ENCODE measurements around the gene VAMP5. TPM values are rescaled to one million over a fixed set of nuclear protein-coding genes. Genes with fewer than 3 reads are reported as not detected.

The VAMP5 gene
- total and polyA plus RNA-seq, 9 of the 15 experiments (the other 6 are each of a cell fraction or from before 2014, with no cell fraction given), result 0.54 to 1.9 (median 1.5) TPM; not detected in 2

DNA sequence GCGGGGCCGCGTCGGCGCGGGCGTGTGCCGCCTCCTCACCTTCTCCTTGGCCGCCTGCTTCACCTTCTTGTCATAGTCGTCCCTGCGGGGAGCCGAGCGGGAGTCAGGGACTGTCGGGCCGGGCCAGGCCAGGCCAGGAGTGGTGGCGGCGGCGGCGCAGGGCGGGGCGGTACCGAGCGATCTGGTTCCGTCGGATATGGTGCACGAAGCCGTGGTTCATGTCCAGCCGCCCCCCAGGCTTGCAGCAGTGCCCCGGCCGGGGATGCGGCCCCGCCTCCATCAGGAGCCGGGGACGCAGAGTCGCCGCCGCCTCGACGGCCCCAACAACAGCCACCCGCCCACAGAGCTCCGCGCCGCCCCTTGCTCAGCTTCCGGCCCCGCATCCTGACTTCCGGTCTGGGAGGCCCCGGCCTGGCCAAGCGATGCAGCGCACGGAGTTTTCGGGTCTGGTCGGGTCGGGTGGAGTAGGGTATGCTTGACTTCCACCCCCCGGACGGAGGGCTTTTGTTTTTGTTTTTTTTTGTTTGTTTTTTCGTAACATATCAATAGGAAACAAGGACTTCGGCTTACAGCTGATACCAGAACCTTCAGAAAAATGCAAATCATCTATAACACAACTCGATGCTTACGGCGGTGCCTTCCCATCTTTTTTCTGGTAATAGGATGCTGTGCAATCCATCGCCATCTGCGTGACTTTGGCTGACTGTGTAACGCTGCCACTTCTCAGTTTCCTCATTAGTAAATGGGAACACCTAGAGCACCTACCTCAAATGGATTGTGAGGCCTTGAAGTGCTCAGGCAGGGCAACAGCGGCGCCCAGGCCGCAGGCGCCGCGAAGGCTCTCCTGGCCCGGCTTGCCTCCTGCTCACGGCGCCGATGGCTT is 27.7 kb downstream of the VAMP5 start, which contains the start of gene C2orf68 (continued):
- TF ChIP-seq, protein P1, sequence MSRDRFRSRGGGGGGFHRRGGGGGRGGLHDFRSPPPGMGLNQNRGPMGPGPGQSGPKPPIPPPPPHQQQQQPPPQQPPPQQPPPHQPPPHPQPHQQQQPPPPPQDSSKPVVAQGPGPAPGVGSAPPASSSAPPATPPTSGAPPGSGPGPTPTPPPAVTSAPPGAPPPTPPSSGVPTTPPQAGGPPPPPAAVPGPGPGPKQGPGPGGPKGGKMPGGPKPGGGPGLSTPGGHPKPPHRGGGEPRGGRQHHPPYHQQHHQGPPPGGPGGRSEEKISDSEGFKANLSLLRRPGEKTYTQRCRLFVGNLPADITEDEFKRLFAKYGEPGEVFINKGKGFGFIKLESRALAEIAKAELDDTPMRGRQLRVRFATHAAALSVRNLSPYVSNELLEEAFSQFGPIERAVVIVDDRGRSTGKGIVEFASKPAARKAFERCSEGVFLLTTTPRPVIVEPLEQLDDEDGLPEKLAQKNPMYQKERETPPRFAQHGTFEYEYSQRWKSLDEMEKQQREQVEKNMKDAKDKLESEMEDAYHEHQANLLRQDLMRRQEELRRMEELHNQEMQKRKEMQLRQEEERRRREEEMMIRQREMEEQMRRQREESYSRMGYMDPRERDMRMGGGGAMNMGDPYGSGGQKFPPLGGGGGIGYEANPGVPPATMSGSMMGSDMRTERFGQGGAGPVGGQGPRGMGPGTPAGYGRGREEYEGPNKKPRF (IDR thresholded peaks at IDR 0.05; ENCODE audit: low read depth, low read length), result no peak
- TF ChIP-seq, protein P2, sequence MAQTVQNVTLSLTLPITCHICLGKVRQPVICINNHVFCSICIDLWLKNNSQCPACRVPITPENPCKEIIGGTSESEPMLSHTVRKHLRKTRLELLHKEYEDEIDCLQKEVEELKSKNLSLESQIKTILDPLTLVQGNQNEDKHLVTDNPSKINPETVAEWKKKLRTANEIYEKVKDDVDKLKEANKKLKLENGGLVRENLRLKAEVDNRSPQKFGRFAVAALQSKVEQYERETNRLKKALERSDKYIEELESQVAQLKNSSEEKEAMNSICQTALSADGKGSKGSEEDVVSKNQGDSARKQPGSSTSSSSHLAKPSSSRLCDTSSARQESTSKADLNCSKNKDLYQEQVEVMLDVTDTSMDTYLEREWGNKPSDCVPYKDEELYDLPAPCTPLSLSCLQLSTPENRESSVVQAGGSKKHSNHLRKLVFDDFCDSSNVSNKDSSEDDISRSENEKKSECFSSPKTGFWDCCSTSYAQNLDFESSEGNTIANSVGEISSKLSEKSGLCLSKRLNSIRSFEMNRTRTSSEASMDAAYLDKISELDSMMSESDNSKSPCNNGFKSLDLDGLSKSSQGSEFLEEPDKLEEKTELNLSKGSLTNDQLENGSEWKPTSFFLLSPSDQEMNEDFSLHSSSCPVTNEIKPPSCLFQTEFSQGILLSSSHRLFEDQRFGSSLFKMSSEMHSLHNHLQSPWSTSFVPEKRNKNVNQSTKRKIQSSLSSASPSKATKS (CRISPR knock-in tag; IDR thresholded peaks at IDR 0.05), result no peak
- TF ChIP-seq ZNF561 (CRISPR knock-in tag; conservative IDR thresholded peaks at IDR 0.05) (no peak), PYGO2 (tag; IDR thresholded peaks at IDR 0.05) (no peak), TRIM24 (IDR thresholded peaks at IDR 0.05) (peak in 1 of 2 experiments; percentile 39; a peak in 1 of 4 replicates), CREBBP (IDR thresholded peaks at IDR 0.05; ENCODE audit: low read depth, low read length) (no peak), CBX1 (IDR thresholded peaks at IDR 0.05; ENCODE audit: low read depth) (peak; percentile 66; the same call in 1 of the 2 replicates), EP400 (IDR thresholded peaks at IDR 0.05) (peak; percentile 84), ZC3H8 (IDR thresholded peaks at IDR 0.05) (no peak), NONO (IDR thresholded peaks at IDR 0.05; ENCODE audit: low read depth in 2 of 2, low read length in 1 of 2) (peak; percentile 47 to 71; a peak in 3 of 4 replicates)
- TF ChIP-seq, protein P3, sequence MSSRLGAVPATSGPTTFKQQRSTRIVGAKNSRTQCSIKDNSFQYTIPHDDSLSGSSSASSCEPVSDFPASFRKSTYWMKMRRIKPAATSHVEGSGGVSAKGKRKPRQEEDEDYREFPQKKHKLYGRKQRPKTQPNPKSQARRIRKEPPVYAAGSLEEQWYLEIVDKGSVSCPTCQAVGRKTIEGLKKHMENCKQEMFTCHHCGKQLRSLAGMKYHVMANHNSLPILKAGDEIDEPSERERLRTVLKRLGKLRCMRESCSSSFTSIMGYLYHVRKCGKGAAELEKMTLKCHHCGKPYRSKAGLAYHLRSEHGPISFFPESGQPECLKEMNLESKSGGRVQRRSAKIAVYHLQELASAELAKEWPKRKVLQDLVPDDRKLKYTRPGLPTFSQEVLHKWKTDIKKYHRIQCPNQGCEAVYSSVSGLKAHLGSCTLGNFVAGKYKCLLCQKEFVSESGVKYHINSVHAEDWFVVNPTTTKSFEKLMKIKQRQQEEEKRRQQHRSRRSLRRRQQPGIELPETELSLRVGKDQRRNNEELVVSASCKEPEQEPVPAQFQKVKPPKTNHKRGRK (tag; IDR thresholded peaks at IDR 0.05), result no peak
- TF ChIP-seq, protein P4, sequence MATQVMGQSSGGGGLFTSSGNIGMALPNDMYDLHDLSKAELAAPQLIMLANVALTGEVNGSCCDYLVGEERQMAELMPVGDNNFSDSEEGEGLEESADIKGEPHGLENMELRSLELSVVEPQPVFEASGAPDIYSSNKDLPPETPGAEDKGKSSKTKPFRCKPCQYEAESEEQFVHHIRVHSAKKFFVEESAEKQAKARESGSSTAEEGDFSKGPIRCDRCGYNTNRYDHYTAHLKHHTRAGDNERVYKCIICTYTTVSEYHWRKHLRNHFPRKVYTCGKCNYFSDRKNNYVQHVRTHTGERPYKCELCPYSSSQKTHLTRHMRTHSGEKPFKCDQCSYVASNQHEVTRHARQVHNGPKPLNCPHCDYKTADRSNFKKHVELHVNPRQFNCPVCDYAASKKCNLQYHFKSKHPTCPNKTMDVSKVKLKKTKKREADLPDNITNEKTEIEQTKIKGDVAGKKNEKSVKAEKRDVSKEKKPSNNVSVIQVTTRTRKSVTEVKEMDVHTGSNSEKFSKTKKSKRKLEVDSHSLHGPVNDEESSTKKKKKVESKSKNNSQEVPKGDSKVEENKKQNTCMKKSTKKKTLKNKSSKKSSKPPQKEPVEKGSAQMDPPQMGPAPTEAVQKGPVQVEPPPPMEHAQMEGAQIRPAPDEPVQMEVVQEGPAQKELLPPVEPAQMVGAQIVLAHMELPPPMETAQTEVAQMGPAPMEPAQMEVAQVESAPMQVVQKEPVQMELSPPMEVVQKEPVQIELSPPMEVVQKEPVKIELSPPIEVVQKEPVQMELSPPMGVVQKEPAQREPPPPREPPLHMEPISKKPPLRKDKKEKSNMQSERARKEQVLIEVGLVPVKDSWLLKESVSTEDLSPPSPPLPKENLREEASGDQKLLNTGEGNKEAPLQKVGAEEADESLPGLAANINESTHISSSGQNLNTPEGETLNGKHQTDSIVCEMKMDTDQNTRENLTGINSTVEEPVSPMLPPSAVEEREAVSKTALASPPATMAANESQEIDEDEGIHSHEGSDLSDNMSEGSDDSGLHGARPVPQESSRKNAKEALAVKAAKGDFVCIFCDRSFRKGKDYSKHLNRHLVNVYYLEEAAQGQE (IDR thresholded peaks at IDR 0.05; ENCODE audit: borderline replicate concordance), result no peak
- TF ChIP-seq, protein P4 (CRISPR knock-in tag; IDR thresholded peaks at IDR 0.05; ENCODE audit: low read depth), result no peak; the same call in 1 of the 2 replicates

All from K562 (cell line).